Adipocyte (in vitro differentiated cells): ENCODE data around the gene LRRC25.
A peak's percentile ranks its signal among the peaks of the same experiment; 100 is the strongest.
"Not testable (repeated sequence)": the region's sequence is repeated elsewhere in the genome, so short reads cannot be mapped to it uniquely, and the experiment has no call there.

ENCODE experiments used
- DNase-seq: peaks from one replicate; pipeline ENCODE4 v3.0.0-alpha.2; 2015; ENCODE audit warnings: low read depth
- H3K27me3 ChIP-seq: replicated peaks from 2 replicates; pipeline ENCODE4 v1.7.0; 2013; ENCODE audit warnings: mild to moderate bottlenecking, low read length, moderate library complexity; ENCODE audit not compliant: control insufficient read depth, insufficient read depth
- H3K36me3 ChIP-seq: 2 replicates; pipeline ENCODE4 v1.7.0; 2013; ENCODE audit warnings: low read length, mild to moderate bottlenecking, moderate library complexity; ENCODE audit not compliant: control insufficient read depth, insufficient read depth, severe bottlenecking
- H3K4me1 ChIP-seq: 2 replicates; pipeline ENCODE4 v1.7.0; 2013; ENCODE audit warnings: mild to moderate bottlenecking, low read length, moderate library complexity; ENCODE audit not compliant: control insufficient read depth, insufficient read depth
- H3K4me3 ChIP-seq: 2 replicates; pipeline ENCODE4 v1.7.0; 2013; ENCODE audit warnings: mild to moderate bottlenecking, low read length, moderate library complexity
- H3K9ac ChIP-seq: 2 replicates; pipeline ENCODE4 v1.7.0; 2013; ENCODE audit warnings: mild to moderate bottlenecking, low read length, moderate library complexity
- H3K9me3 ChIP-seq: 2 replicates; pipeline ENCODE4 v1.7.0; 2013; ENCODE audit warnings: mild to moderate bottlenecking, low read length, moderate library complexity; ENCODE audit not compliant: control insufficient read depth

Gene LRRC25

DNA sequence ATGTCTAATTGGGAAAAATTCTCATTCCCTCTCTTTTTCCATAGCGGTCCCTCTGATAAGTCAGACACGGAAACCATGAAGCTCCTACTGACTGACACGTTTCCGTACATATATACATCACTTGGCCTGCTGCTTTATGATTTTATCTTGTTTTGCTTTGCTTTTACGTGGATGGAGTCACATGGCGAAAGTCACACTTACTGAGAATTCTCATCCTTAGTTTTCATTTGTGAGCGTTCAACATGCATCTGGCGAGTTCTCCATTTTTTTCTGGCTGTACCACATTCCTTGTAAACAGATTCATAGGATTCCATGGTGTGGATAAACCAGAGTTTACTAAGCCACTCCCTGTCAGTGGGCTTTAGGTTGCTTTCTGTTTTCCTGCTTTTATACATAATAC lies 35.8 kb downstream of the LRRC25 start:
- Histone ChIP-seq H3K4me1 (peaks cover 12% of the 10 kb centered on the region), H3K9ac (no peak overlapping the region), H3K36me3 (peaks cover 36% of the 10 kb centered on the region), H3K9me3 (peaks cover 6% of the 10 kb centered on the region), H3K27me3 (no peaks in the 10 kb centered on the region), H3K4me3 (no peak overlapping the region)
- DNase-seq, result no peak

DNA sequence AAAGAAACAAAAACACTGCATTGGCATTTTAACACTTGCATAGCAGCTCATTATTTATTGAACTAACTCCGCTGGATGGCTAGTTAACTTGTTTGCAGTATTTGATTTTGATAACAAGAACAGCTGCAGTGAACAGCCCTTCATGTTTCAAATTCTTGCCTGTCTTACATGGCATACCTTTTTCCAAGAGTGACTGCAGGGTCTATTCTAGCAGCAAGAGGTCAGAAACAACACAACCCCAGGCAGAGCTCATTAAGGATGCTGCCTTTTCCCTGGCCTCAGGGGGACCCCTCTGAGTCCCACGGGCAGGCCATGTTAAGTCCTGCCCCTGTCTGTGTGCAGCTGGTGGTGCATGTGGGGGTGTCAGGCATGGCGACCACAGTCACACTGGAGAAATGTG lies 40.4 kb downstream of the LRRC25 start:
- Histone ChIP-seq H3K36me3 (peaks cover 35% of the 10 kb centered on the region), H3K9ac (no peak overlapping the region), H3K4me3 (no peak overlapping the region), H3K9me3 (peaks cover 6% of the 10 kb centered on the region), H3K4me1 (no peaks in the 10 kb centered on the region), H3K27me3 (no peaks in the 10 kb centered on the region)
- DNase-seq, result no peak

DNA sequence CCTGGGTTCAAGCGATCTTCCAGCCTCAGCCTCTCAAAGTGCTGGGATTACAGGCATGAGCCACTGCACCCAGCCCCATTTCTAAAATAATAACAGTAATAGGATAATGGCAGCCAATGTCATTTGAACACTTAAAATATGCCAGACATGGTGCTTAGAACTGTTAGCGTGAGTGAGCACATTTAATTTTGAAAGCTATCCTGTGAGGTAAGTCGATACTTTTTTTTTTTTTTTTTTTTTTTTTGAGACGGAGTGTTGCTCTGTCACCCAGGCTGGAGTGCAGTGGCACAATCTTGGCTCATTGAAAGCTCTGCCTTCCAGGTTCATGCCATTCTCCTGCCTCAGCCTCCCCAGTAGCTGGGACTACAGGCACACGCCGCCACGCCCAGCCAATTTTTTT lies 42.7 kb downstream of the LRRC25 start:
- H3K27me3 ChIP-seq, H3K9ac ChIP-seq, H3K4me3 ChIP-seq, H3K9me3 ChIP-seq, H3K4me1 ChIP-seq, DNase-seq: not testable (repeated sequence)
- peaks cover 26% of the 10 kb centered on the region for H3K36me3 ChIP-seq

DNA sequence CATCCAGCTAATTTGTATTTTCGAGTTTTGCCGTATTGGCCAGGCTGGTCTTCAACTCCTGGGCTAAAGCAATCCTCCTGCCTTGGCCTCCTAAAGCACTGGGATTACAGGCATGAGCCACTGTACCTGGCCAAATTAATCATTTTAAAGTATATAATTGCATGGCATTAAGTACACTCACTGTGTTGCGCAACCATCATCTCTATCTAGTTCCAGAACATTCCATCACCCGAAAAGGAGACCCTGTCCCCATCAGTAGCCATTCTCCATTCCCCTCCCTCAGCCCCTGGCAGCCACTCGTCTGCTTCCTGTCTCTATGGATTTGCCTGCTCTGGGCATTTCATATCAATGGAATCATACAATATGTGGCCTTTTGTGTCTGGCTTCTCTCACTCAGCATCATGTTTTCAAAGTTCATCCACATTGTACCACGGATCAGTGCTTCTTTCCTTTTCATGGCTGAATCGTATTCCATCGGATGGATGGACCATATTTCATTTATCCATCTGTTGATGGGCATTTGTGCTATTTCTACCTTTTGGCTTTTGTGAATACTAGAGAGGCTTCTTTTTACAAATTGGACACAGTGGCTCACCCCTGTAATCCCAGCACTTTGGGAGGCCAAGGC lies 43.9 kb downstream of the LRRC25 start:
- peaks cover 19% of the 10 kb centered on the region for H3K36me3 ChIP-seq
- no peak overlapping the region for H3K4me3 ChIP-seq
- peaks cover 6% of the 10 kb centered on the region for H3K9me3 ChIP-seq
- H3K9ac ChIP-seq, result no peak overlapping the region
- H3K27me3 ChIP-seq, result no peaks in the 10 kb centered on the region
- DNase-seq, result no peak
- no peaks in the 10 kb centered on the region for H3K4me1 ChIP-seq

DNA sequence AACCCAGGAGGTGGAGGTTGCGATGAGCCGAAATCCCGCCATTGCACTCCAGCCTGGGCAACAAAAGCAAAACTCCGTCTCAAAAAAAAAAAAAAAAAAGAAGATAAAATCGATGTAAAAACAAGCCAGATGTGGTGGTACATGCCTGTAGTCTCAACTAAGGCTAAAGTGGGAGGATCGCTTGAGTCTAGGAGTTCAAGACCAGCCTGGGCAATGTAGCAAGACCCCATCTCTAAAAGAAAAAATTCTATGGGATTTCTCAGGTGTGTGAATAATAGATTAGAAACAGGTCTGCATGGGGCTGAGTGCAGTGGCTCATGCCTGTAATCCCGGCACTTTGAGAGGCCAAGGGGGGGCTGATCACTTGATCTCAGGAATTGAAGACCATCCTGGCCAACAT lies 45.9 kb downstream of the LRRC25 start:
- Histone ChIP-seq H3K27me3 (no peaks in the 10 kb centered on the region), H3K9ac (no peak overlapping the region), H3K36me3 (peaks cover 6% of the 10 kb centered on the region), H3K9me3 (no peaks in the 10 kb centered on the region), H3K4me3 (no peak overlapping the region), H3K4me1 (no peaks in the 10 kb centered on the region)
- no peak for DNase-seq

DNA sequence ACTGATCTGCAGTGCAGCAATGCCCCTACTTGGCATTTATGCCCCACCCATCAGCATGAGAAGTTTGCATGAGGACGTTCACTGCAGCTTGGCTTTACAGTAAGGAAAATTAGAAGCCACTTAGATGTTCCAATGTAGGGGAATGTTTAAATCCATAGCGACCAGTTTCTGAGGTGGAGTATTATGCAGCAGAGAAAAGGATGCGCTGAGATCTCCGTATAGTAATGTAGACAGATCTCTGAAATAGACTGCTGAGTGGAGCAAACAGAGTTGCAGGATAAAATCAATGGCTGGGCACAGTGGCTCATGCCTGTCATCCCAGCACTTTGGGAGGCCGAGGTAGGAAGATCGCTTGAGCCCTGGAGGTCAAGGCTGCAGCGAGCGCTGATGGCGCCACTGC lies 46.9 kb downstream of the LRRC25 start:
- no peak for DNase-seq

DNA sequence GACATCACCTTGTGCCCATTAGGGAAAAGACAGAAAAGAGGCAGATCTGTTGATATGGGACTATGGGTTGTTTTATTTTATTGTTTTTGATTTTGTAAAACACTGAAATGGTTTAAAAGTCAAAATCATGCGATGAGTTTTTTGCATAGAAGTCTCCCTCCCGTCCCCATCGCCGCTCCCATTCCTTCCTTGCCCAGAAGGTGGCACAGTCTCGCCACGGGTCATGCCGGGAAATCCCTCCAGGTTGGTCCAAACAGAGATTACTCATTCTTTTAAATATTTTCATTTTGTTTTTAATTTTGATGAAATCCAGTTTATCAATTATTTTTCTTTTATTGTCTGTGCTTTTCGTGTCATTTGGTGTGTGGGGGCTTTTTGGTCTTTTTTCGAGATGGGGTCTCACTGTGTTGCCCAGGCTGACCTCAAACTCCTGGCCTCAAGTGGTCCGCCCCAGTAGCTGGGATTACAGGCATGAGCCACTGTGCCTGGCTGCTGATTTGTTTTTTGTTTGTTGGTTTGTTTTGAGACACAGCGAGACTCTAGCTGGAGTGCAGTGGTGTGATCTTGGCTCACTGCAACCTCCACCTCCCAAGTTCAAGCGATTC lies 47.8 kb downstream of the LRRC25 start:
- no peaks in the 10 kb centered on the region for H3K9me3 ChIP-seq
- no peaks in the 10 kb centered on the region for H3K36me3 ChIP-seq
- no peaks in the 10 kb centered on the region for H3K4me1 ChIP-seq
- no peaks in the 10 kb centered on the region for H3K27me3 ChIP-seq
- DNase-seq, result peak; percentile 87
- H3K9ac ChIP-seq, result no peak overlapping the region
- H3K4me3 ChIP-seq, result no peak overlapping the region

More for the DNA sequence above, 46.9 kb downstream of the LRRC25 start:
- Histone ChIP-seq H3K9ac (no peak overlapping the region), H3K27me3 (no peaks in the 10 kb centered on the region), H3K9me3 (no peaks in the 10 kb centered on the region), H3K36me3 (peaks cover under 1% of the 10 kb centered on the region), H3K4me1 (no peaks in the 10 kb centered on the region), H3K4me3 (no peak overlapping the region)

DNA sequence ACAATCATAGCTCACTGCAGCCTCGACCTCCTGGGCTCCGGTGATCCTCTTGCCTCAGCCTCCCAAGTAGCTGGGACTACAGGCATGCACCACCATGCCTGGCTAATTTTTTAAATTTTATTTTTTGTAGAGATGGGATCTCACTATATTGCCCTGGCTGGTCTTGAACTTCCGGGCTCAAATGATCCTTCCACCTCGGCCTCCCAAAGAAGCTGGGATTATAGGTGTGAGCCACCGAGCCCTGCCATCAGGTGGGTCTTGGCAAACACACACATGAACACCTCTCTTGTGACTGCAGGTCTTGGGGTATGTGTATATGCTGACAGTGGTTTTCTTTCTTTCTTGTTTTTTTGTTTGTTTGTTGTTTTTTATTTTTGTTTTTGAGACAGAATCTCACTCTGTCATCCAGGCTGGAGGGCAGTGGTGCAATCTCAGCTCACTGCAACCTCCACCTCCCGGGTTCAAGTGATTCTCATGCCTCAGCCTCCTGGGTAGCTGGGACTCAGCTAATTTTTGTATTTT lies 48.5 kb downstream of the LRRC25 start:
- not testable (repeated sequence) for H3K4me3 ChIP-seq, H3K36me3 ChIP-seq, DNase-seq, H3K9me3 ChIP-seq, H3K9ac ChIP-seq, H3K27me3 ChIP-seq, H3K4me1 ChIP-seq

DNA sequence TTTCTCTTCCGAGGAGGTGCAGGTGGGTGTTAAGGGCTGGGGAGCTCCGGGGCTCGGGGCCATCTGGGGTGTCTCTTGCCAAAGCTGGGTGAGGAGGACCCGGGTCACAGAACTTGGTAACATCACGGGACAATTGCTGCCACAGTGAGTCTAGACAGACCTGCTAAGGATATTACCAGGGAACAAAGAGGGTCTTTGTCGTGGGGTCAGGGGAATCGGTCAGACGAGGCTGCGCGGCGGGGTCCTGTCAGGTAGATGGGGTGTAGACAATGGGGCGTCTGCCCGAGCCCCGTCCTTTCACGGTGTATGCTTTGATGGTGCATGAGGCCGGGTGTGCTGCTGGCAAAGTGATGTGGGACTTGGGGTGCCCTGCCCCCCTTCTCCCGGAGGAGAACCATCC lies 49.3 kb downstream of the LRRC25 start:
- DNase-seq, result no peak

DNA sequence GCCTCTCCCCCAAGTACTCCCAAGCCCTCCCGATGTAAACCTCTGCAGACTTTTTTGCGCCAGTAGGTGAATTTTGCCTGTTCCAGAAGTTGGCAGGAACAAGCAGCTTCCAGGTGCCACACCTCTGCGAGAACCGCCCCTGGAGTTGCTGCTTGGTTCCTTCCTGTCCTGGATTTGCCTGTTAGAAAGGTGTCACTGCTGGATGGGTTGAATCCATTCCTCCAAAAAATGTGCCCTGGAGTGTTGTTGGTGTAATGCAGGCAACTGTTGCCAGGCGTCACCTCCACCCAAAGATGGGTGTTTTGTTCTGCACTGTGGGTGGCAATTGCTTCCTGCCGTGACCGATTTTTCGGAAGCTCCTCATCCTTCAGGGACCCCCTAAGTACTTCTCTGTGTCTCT lies 51.3 kb downstream of the LRRC25 start:
- peaks cover 6% of the 10 kb centered on the region for H3K36me3 ChIP-seq
- DNase-seq, result no peak
- no peaks in the 10 kb centered on the region for H3K27me3 ChIP-seq
- peaks cover 4% of the 10 kb centered on the region for H3K4me1 ChIP-seq
- no peak overlapping the region for H3K4me3 ChIP-seq
- H3K9ac ChIP-seq, result no peak overlapping the region
- H3K9me3 ChIP-seq, result no peaks in the 10 kb centered on the region

More for the DNA sequence above, 49.3 kb downstream of the LRRC25 start:
- Histone ChIP-seq H3K9me3 (no peaks in the 10 kb centered on the region), H3K9ac (no peak overlapping the region), H3K36me3 (peaks cover 2% of the 10 kb centered on the region), H3K4me3 (no peak overlapping the region), H3K4me1 (no peaks in the 10 kb centered on the region), H3K27me3 (no peaks in the 10 kb centered on the region)

DNA sequence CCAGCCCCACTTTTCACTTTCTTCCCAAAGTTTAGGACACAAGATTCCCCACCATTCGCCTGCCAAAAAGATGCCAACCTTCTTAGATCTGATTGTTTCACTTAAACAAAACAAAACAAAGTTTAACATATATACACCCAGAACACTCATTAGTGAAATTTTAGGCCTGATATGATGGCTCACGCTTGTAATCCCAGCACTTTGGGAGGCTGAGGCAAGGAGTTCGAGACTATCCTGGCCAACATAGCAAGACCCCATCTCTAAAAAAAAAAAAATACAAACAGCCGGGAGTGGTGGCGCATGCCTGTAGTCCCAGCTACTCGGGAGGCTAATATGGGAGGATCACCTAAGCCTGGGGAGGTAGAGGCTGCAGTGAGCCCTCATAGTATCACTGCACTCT lies 52.1 kb downstream of the LRRC25 start:
- Histone ChIP-seq H3K4me1 (peaks cover 4% of the 10 kb centered on the region), H3K4me3 (no peak overlapping the region), H3K9me3 (no peaks in the 10 kb centered on the region), H3K9ac (no peak overlapping the region), H3K36me3 (peaks cover 6% of the 10 kb centered on the region), H3K27me3 (no peaks in the 10 kb centered on the region)
- no peak for DNase-seq

DNA sequence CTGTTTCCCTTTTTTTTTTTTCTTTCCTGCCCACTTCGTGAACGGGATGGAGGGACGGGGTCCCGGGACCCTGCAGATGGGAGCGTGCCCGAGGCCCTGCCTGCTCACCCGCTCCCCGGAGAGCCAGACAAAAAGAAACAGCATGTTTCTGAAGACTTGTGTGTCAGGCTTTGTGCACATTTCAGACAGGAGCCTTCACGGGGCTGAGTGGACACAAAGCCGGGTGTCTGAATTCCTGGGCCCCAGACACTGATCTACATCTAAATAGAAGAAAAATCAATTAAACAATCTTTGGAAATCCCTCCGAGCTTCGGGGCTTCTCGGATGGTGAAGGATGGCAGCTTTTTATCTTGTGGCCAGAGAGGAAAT lies 52.9 kb downstream of the LRRC25 start:
- H3K9ac ChIP-seq, result no peak overlapping the region
- no peak overlapping the region for H3K4me3 ChIP-seq
- peaks cover 10% of the 10 kb centered on the region for H3K4me1 ChIP-seq
- peaks cover 6% of the 10 kb centered on the region for H3K36me3 ChIP-seq
- no peak for DNase-seq
- H3K27me3 ChIP-seq, result no peaks in the 10 kb centered on the region
- H3K9me3 ChIP-seq, result no peaks in the 10 kb centered on the region
